WTC11 (cell line): ENCODE data around the gene VKORC1. TPM values are rescaled to one million over a fixed set of nuclear protein-coding genes. Genes with fewer than 3 reads are reported as not detected.

Experiments used
- ATAC-seq: fragments of 200-7000 bp; cut with Tn5 transposase; 2 replicates; pipeline ENCODE4 v1.10.0; 2021; ENCODE audit warnings: mild to moderate bottlenecking, moderate library complexity
- CTCF ChIA-PET: fragments of 300-600 bp; sonication (Branson Sonifier 250); formaldehyde crosslinking; loops from one replicate; lab custom pipeline; 2021; ENCODE audit warnings: antibody characterized with exemption; lab: Charles Lee
- POLR2A ChIA-PET: fragments of 350-600 bp; sonication (Branson Sonifier 250); formaldehyde crosslinking; loops from one replicate; lab custom pipeline; 2021; ENCODE audit warnings: antibody characterized with exemption; lab: Charles Lee
- DNase-seq: peaks from one replicate; pipeline ENCODE4 v3.0.0; 2021; ENCODE audit warnings: low spot score
- H3K27ac Mint-ChIP-seq: 2 replicates; pipeline ENCODE4 v1.8.0; 2021; ENCODE audit warnings: mixed read lengths
- H3K27me3 Mint-ChIP-seq: 2 replicates; pipeline ENCODE4 v1.8.0; 2021; ENCODE audit warnings: low read depth, mild to moderate bottlenecking, moderate library complexity, mixed read lengths
- H3K36me3 Mint-ChIP-seq: 2 replicates; pipeline ENCODE4 v1.8.0; 2021; ENCODE audit warnings: mixed read lengths
- H3K4me1 Mint-ChIP-seq: 2 replicates; pipeline ENCODE4 v1.8.0; 2022; ENCODE audit warnings: mixed read lengths
- H3K4me3 Mint-ChIP-seq: 2 replicates; pipeline ENCODE4 v1.8.0; 2021; ENCODE audit warnings: mild to moderate bottlenecking, moderate library complexity, mixed read lengths
- H3K9me3 Mint-ChIP-seq: 2 replicates; pipeline ENCODE4 v1.8.0; 2021; ENCODE audit warnings: mixed read lengths
- AFF4 ChIP-seq: sonication (generic); formaldehyde crosslinking; IDR thresholded peaks from 2 replicates; pipeline ENCODE4 v1.8.1; 2023; ENCODE audit warnings: mild to moderate bottlenecking, missing genetic modification reagents, borderline replicate concordance
- ATF2 ChIP-seq: sonication (generic); formaldehyde crosslinking; IDR thresholded peaks from 2 replicates; pipeline ENCODE4 v1.8.1; 2022; ENCODE audit warnings: low read depth, missing genetic modification reagents, borderline replicate concordance
- ETV6 ChIP-seq: sonication (generic); formaldehyde crosslinking; IDR thresholded peaks from 2 replicates; pipeline ENCODE4 v1.8.1; 2022; ENCODE audit warnings: mild to moderate bottlenecking, missing genetic modification reagents
- HMGA2 ChIP-seq: fragments of 250-450 bp; sonication (Bioruptor Pico); IDR thresholded peaks from 2 replicates; pipeline ENCODE4 v1.4.0; 2021; ENCODE audit warnings: mild to moderate bottlenecking, moderate library complexity
- JAZF1 ChIP-seq: fragments of 250-450 bp; sonication (Bioruptor Pico); IDR thresholded peaks from 2 replicates; pipeline ENCODE4 v1.9.0; 2021; ENCODE audit warnings: moderate library complexity, mild to moderate bottlenecking, inconsistent platforms
- SMAD3 ChIP-seq: sonication (generic); formaldehyde crosslinking; IDR thresholded peaks from 2 replicates; pipeline ENCODE4 v1.8.0; 2022; ENCODE audit warnings: missing genetic modification reagents, mild to moderate bottlenecking, borderline replicate concordance
- USF1 ChIP-seq: sonication (generic); formaldehyde crosslinking; IDR thresholded peaks from 2 replicates; pipeline ENCODE4 v1.8.0; 2022; ENCODE audit warnings: mild to moderate bottlenecking, missing genetic modification reagents
- ZBTB43 ChIP-seq: sonication (generic); formaldehyde crosslinking; IDR thresholded peaks from 2 replicates; pipeline ENCODE4 v1.8.1; 2023; ENCODE audit warnings: mild to moderate bottlenecking, missing genetic modification reagents
- total RNA-seq: library from RNA; stranded (reverse); gene quantifications from 3 replicates; pipeline ENCODE4 v1.2.3, GENCODE V29; 2021

The VKORC1 gene
- total RNA-seq, 1 experiment from 2014 or later: 85.7 TPM

- H3K9me3 Mint-ChIP-seq: no peaks in the 10 kb centered on the region
- ChIA-PET POLR2A (interaction anchor here (1.0 to 2.2 kb wide), 2 partner anchors 15 kb away, joined by 3 to 18 read pairs; partner anchors contain the start of gene KAT8), CTCF (interaction anchor here (2.9 kb wide), 1 partner anchor 10 kb away, joined by 16 read pairs; no protein-coding TSS in a partner anchor)
- no peaks in the 10 kb centered on the region for H3K27me3 Mint-ChIP-seq
- no peak for TF ChIP-seq ETV6
- H3K36me3 Mint-ChIP-seq: peaks cover 31% of the 10 kb centered on the region
- DNase-seq: no peak
- H3K4me1 Mint-ChIP-seq: peaks cover 55% of the 10 kb centered on the region
- peak overlapping the region; percentile 87; the same call in 1 of the 2 replicates for H3K4me3 Mint-ChIP-seq
- peak overlapping the region; percentile 80; the same call in 1 of the 2 replicates for H3K27ac Mint-ChIP-seq
- no peak for ATAC-seq
Observed at GRCh38 chr16:31132303-31132979, 37.8 kb upstream of the VKORC1 start.

- CTCF ChIA-PET: interaction anchor here (3.3 kb wide), 1 partner anchor 10 kb away, joined by 25 read pairs; no protein-coding TSS in a partner anchor
Observed at GRCh38 chr16:31131841-31132271, 37.3 kb upstream of the VKORC1 start.

More at GRCh38 chr16:31131841-31132271, 37.3 kb upstream of the VKORC1 start:
- no peaks in the 10 kb centered on the region for H3K27me3 Mint-ChIP-seq
- H3K36me3 Mint-ChIP-seq: peaks cover 31% of the 10 kb centered on the region
- TF ChIP-seq HMGA2 (no peak), AFF4 (CRISPR knock-in tag) (no peak), USF1 (CRISPR knock-in tag) (no peak), ZBTB43 (CRISPR knock-in tag) (no peak), SMAD3 (CRISPR knock-in tag) (no peak), ATF2 (CRISPR knock-in tag) (no peak), JAZF1 (no peak)
- peaks cover 55% of the 10 kb centered on the region for H3K4me1 Mint-ChIP-seq
- DNase-seq (no peak), ATAC-seq (no peak)
- POLR2A ChIA-PET: interaction anchor here (1.5 to 2.2 kb wide), 2 partner anchors 14 to 58 kb away, joined by 6 to 18 read pairs; partner anchors contain the start of genes KAT8, ZNF646 and ZNF668
- H3K9me3 Mint-ChIP-seq: no peaks in the 10 kb centered on the region
- no peak overlapping the region for H3K4me3 Mint-ChIP-seq
- peak overlapping the region; percentile 97; the same call in 1 of the 2 replicates for H3K27ac Mint-ChIP-seq
